GM19351 (cell line): Measurements from ENCODE around the gene HIGD1C.

Experiments used
- ATAC-seq: cut with Tn5 transposase; IDR thresholded peaks from one replicate; pipeline ENCODE4 v1.9.1; 2021; ENCODE audit warnings: mild to moderate bottlenecking, moderate library complexity; ENCODE audit not compliant: unreplicated experiment

The HIGD1C gene

GRCh38 chr12:50981319-50982239 lies 29.2 kb downstream of the HIGD1C start:
- no peak for ATAC-seq

GRCh38 chr12:50984586-50985298 lies 32.4 kb downstream of the HIGD1C start:
- ATAC-seq = no peak

GRCh38 chr12:50985322-50985721 lies 33.0 kb downstream of the HIGD1C start:
- no peak for ATAC-seq

- ATAC-seq = no peak
Measured at GRCh38 chr12:50986966-50987737, 34.8 kb downstream of the HIGD1C start.

- no peak for ATAC-seq
Measured at GRCh38 chr12:50988051-50988450, 35.7 kb downstream of the HIGD1C start.

- no peak for ATAC-seq
Measured at GRCh38 chr12:50988871-50989270, 36.5 kb downstream of the HIGD1C start.

GRCh38 chr12:50990147-50990727 lies 37.9 kb downstream of the HIGD1C start:
- ATAC-seq = no peak

GRCh38 chr12:50990791-50991190 lies 38.4 kb downstream of the HIGD1C start:
- ATAC-seq = no peak

GRCh38 chr12:50991291-50991690 lies 38.9 kb downstream of the HIGD1C start:
- no peak for ATAC-seq

- no peak for ATAC-seq
Measured at GRCh38 chr12:50992819-50993218, 40.5 kb downstream of the HIGD1C start.

GRCh38 chr12:50999093-50999492 lies 46.7 kb downstream of the HIGD1C start:
- no peak for ATAC-seq

- no peak for ATAC-seq
Measured at GRCh38 chr12:51000245-51000644, 47.9 kb downstream of the HIGD1C start.

GRCh38 chr12:51001799-51002198 lies 49.5 kb downstream of the HIGD1C start:
- no peak for ATAC-seq

GRCh38 chr12:51004504-51004903 lies 52.2 kb downstream of the HIGD1C start:
- no peak for ATAC-seq

GRCh38 chr12:51005030-51005429 lies 52.7 kb downstream of the HIGD1C start:
- ATAC-seq = no peak

- ATAC-seq = no peak
Measured at GRCh38 chr12:51005671-51006070, 53.3 kb downstream of the HIGD1C start.

GRCh38 chr12:51008329-51009055 lies 56.1 kb downstream of the HIGD1C start:
- no peak for ATAC-seq

- ATAC-seq = no peak
Measured at GRCh38 chr12:51009056-51009440, 56.7 kb downstream of the HIGD1C start.

GRCh38 chr12:51011955-51012354 lies 59.6 kb downstream of the HIGD1C start:
- ATAC-seq = no peak

- no peak for ATAC-seq
Measured at GRCh38 chr12:51012570-51013236, 60.4 kb downstream of the HIGD1C start.
